SK-N-SH treated with all-trans-retinoic acid at 6 μM for 48 hours (cell line): ENCODE data around the gene RAD23A.

Experiments used
- BACH2 ChIP-seq: fragments of 250-450 bp; sonication (Bioruptor Pico); IDR thresholded peaks from 2 replicates; pipeline ENCODE4 v1.9.0; 2021; ENCODE audit warnings: mild to moderate bottlenecking, borderline replicate concordance
- CSDC2 ChIP-seq: fragments of 250-450 bp; sonication (Bioruptor Pico); IDR thresholded peaks from 2 replicates; pipeline ENCODE4 v1.5.0; 2020; ENCODE audit warnings: mild to moderate bottlenecking, moderate library complexity
- GLIS3 ChIP-seq: fragments of 250-450 bp; sonication (Bioruptor Pico); IDR thresholded peaks from 2 replicates; pipeline ENCODE4 v1.5.0; 2020; ENCODE audit warnings: mild to moderate bottlenecking, moderate library complexity
- ISL1 ChIP-seq: fragments of 250-450 bp; sonication (Bioruptor Pico); IDR thresholded peaks from 2 replicates; pipeline ENCODE4 v2.1.2; 2022; ENCODE audit warnings: mild to moderate bottlenecking, moderate library complexity
- RARB ChIP-seq: fragments of 250-450 bp; sonication (Bioruptor Pico); IDR thresholded peaks from 2 replicates; pipeline ENCODE4 v1.8.0; 2021; ENCODE audit warnings: mild to moderate bottlenecking, moderate library complexity
- TOX ChIP-seq: fragments of 250-450 bp; sonication (Bioruptor Pico); IDR thresholded peaks from 2 replicates; pipeline ENCODE4 v1.8.0; 2021; ENCODE audit warnings: mild to moderate bottlenecking, moderate library complexity, borderline replicate concordance
- ZFP3 ChIP-seq: fragments of 250-450 bp; sonication (Bioruptor Pico); IDR thresholded peaks from 2 replicates; pipeline ENCODE4 v1.5.0; 2020; ENCODE audit warnings: mild to moderate bottlenecking, moderate library complexity
- ZNF70 ChIP-seq: fragments of 450-650 bp; formaldehyde crosslinking; IDR thresholded peaks from 2 replicates; pipeline ENCODE4 v1.5.0; 2020; ENCODE audit warnings: mild to moderate bottlenecking, moderate library complexity
- TF ChIP-seq, protein P1 (sequence below): fragments of 250-450 bp; sonication (Bioruptor Pico); IDR thresholded peaks from 2 replicates; pipeline ENCODE4 v1.5.0; 2020; ENCODE audit warnings: mild to moderate bottlenecking, moderate library complexity
- TF ChIP-seq, protein P2 (sequence below): fragments of 250-450 bp; sonication (Bioruptor Pico); IDR thresholded peaks from 2 replicates; pipeline ENCODE4 v1.8.0; 2021; ENCODE audit warnings: low read depth, mild to moderate bottlenecking, moderate library complexity, borderline replicate concordance
- TF ChIP-seq, protein P3 (sequence below): fragments of 250-450 bp; sonication (Bioruptor Pico); IDR thresholded peaks from 2 replicates; pipeline ENCODE4 v1.8.0; 2020; ENCODE audit warnings: mild to moderate bottlenecking, moderate library complexity, borderline replicate concordance
- TF ChIP-seq, protein P4 (sequence below): fragments of 250-450 bp; sonication (Bioruptor Pico); IDR thresholded peaks from 2 replicates; pipeline ENCODE4 v1.5.1; 2021; ENCODE audit warnings: mild to moderate bottlenecking, moderate library complexity

DNA sequence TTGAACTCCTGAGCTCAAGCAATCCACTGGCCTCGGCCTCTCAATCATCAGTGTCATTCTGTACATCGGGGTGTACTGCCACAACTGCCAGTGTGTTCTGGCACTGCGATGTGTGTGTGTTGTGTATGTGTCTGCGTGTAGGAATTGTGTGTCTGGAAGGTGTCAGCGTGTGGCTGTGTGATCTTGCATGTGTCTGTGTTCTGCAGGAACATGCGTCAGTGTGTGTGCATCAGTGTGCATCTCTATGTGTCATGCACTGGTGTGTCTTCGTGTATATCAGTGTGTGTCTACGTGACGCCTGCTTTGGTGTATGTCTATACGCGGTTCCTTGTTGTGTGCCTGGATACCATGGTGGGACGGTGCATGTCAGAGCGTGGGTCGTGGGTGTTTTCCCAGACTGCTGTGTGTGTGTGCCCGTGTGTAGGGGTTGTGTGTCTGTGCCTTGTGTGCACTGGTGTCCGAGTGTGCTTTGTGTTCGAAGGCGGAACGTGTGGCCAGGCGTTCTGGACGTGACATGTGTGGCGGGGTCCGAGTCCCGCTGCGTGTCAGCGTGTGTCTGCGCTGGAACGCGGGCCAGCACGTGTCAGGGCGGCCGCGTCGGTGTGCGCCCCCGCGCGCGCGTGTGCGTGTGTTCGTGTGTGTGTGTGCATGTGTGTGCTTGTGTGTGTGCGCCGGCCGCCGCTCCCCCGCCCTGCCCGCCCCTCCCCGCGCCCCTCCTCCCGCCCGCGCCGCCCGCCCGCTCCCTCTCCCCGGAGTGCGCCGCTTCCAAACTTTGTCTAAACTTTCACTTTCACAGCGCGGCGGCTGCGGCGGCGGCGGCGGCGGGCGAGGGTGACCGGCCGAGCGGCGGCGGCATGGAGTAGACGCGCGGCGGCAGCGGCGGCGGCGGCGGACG, 49.3 kb downstream of the RAD23A start, which contains the start of gene NFIX:
- TF ChIP-seq, protein P1, sequence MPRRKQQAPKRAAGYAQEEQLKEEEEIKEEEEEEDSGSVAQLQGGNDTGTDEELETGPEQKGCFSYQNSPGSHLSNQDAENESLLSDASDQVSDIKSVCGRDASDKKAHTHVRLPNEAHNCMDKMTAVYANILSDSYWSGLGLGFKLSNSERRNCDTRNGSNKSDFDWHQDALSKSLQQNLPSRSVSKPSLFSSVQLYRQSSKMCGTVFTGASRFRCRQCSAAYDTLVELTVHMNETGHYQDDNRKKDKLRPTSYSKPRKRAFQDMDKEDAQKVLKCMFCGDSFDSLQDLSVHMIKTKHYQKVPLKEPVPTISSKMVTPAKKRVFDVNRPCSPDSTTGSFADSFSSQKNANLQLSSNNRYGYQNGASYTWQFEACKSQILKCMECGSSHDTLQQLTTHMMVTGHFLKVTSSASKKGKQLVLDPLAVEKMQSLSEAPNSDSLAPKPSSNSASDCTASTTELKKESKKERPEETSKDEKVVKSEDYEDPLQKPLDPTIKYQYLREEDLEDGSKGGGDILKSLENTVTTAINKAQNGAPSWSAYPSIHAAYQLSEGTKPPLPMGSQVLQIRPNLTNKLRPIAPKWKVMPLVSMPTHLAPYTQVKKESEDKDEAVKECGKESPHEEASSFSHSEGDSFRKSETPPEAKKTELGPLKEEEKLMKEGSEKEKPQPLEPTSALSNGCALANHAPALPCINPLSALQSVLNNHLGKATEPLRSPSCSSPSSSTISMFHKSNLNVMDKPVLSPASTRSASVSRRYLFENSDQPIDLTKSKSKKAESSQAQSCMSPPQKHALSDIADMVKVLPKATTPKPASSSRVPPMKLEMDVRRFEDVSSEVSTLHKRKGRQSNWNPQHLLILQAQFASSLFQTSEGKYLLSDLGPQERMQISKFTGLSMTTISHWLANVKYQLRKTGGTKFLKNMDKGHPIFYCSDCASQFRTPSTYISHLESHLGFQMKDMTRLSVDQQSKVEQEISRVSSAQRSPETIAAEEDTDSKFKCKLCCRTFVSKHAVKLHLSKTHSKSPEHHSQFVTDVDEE (CRISPR knock-in tag) = no peak
- no peak for TF ChIP-seq TOX
- no peak for TF ChIP-seq BACH2 (CRISPR knock-in tag)
- no peak for TF ChIP-seq RARB (CRISPR knock-in tag)
- TF ChIP-seq, protein P2, sequence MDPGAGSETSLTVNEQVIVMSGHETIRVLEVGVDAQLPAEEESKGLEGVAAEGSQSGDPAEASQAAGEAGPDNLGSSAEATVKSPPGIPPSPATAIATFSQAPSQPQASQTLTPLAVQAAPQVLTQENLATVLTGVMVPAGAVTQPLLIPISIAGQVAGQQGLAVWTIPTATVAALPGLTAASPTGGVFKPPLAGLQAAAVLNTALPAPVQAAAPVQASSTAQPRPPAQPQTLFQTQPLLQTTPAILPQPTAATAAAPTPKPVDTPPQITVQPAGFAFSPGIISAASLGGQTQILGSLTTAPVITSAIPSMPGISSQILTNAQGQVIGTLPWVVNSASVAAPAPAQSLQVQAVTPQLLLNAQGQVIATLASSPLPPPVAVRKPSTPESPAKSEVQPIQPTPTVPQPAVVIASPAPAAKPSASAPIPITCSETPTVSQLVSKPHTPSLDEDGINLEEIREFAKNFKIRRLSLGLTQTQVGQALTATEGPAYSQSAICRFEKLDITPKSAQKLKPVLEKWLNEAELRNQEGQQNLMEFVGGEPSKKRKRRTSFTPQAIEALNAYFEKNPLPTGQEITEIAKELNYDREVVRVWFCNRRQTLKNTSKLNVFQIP = no peak
- TF ChIP-seq CSDC2 = no peak
- no peak for TF ChIP-seq ZFP3 (CRISPR knock-in tag)
- no peak for TF ChIP-seq ISL1 (CRISPR knock-in tag)
- TF ChIP-seq, protein P3, sequence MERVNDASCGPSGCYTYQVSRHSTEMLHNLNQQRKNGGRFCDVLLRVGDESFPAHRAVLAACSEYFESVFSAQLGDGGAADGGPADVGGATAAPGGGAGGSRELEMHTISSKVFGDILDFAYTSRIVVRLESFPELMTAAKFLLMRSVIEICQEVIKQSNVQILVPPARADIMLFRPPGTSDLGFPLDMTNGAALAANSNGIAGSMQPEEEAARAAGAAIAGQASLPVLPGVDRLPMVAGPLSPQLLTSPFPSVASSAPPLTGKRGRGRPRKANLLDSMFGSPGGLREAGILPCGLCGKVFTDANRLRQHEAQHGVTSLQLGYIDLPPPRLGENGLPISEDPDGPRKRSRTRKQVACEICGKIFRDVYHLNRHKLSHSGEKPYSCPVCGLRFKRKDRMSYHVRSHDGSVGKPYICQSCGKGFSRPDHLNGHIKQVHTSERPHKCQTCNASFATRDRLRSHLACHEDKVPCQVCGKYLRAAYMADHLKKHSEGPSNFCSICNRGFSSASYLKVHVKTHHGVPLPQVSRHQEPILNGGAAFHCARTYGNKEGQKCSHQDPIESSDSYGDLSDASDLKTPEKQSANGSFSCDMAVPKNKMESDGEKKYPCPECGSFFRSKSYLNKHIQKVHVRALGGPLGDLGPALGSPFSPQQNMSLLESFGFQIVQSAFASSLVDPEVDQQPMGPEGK (CRISPR knock-in tag) = no peak
- no peak for TF ChIP-seq ZNF70 (CRISPR knock-in tag)
- no peak for TF ChIP-seq GLIS3 (CRISPR knock-in tag)
- TF ChIP-seq, protein P4, sequence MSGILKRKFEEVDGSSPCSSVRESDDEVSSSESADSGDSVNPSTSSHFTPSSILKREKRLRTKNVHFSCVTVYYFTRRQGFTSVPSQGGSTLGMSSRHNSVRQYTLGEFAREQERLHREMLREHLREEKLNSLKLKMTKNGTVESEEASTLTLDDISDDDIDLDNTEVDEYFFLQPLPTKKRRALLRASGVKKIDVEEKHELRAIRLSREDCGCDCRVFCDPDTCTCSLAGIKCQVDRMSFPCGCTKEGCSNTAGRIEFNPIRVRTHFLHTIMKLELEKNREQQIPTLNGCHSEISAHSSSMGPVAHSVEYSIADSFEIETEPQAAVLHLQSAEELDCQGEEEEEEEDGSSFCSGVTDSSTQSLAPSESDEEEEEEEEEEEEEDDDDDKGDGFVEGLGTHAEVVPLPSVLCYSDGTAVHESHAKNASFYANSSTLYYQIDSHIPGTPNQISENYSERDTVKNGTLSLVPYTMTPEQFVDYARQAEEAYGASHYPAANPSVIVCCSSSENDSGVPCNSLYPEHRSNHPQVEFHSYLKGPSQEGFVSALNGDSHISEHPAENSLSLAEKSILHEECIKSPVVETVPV (CRISPR knock-in tag) = no peak
